Measurements from ENCODE around the gene KCNH3.
"Not testable (repeated sequence)": the region's sequence is repeated elsewhere in the genome, so short reads cannot be mapped to it uniquely, and the experiment has no call there.

The KCNH3 gene

DNA sequence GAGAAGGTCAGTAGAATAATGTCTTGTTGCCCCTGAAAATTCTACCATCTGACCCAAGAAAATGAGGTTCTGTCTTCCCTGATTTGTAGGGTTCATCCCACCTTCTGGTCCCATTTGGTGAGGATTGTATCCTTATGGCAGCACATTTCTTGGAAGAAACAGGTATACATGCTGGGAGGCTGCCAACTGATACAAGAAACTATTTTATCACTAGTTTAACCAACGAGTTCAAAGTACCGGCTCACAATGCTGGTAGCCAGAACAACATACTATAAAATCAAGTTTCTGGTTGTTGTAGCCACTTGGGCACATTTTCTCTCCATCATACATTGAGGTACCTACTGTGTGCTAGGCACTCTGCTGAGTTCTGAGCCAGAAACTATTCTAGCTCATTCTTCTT lies 7.1 kb upstream of the KCNH3 start:
- DNase-seq: no peak

DNA sequence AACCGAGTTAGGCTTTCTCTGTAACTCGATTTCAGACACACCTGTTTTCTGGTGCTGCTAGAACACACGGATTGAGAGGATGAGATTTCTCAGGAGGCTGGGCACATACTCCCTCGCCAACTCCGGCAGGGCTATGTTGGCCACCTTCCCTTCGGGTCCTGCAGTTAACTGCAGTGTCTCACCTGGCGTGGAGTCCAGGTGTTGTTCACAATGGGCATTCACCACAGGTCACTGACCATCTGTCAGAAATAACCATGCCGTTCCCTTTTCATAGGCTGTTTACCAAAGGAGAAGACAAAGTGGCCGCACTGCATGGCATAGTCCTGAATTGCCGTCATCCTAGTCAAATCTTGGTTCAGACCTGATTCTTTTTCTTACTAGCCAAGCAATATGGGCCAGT lies 5.5 kb upstream of the KCNH3 start:
- no peak for DNase-seq

DNA sequence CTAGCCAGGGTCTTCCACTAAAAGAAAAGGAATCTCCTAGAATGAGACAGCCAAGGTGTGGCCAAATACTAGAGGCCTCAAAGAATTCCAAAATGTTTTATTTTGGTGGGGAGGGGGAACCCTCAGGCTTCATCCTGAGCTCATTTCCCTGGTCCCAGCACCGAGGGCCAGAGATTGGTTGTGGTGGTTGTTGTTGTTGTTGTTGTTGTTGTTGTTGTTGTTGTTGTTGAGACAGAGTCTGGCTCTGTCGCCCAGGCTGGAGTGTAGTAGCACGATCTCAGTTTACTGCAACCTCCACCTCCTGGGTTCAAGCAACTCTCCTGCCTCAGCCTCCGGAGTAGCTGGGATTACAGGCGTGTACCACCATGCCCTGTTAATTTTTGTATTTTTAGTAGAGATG lies 4.7 kb upstream of the KCNH3 start:
- DNase-seq: not testable (repeated sequence)

DNA sequence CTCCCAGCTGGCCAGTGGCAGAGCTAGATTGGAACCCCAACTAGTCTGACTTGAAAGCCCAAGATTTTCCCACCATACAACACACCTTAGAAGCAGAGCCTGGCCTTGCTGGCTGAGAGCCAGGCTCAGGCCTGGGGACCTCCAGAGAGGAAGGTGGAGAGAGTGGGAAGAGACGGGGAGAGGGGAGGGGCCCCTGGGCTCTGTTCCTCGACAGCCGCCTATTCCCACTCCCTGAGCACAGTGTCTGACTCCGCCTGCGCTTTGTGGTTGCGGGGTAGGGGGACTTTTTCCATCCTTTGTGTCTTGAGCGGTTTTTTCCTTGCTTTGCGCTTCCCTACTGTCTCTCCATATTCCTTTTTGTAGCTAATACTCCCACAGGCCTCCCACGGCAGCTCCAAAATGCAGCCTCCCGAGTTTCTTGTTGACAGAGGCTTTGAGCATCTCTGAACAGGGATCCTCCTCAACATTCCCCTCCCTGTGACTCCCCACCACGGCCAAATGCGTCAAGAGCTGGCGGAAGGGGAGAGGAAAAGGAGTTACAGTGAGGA lies 4.0 kb upstream of the KCNH3 start:
- no peak for DNase-seq

DNA sequence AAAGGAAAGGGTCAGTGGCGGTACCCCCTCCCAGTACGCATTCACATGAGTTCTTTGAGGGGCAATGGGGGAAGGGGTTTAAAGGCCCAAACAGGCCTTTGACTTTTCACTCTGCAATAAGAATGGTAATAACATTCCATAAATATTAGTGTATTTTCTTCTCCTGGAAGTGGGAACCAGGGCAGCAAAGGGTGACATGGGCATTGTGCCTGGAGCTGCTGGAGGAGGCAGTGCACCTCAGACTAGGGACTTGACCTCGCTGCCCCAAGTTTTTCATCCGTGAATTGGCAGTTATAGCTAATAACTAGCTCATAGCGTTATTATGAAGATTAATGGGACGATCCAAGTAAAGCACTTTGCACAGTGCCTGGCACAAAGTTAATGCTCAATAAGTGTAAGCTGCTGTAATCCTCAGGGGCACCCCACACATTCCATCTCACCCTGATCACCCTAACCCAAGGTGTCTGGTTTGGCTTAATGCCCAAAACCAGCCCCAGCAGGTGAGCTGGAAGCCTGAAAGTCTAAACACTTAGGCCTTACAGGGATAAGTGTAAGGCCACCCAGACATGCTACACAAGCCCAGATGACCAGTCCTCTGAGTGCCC lies 2.8 kb upstream of the KCNH3 start:
- no peak for DNase-seq

DNA sequence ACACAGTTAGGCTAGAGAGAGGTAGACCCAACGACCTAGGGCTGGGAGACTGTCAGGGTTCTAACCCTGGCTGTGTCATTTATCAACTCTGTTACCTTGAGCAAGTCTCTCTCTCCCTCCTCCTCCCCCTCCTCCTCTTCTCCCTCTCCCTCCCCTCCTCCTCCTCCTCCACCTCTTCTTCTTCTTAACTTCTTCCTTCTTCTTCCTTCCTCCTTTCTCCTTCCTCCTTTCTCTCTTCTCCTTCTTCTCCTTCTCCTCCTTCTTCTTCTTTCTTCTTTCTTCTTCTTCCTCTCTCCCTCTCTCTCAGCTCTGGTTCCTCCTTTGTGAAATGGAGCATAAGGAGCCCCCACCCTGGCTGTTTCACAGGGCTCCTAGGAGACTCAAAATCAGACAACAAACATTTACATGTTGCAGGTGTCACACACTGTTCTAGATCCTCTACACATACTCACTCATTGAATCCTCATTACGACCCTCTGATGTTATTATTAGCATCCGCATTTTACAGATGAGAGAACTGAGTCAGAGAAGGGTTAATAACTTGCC lies 2.2 kb upstream of the KCNH3 start:
- DNase-seq: no peak

DNA sequence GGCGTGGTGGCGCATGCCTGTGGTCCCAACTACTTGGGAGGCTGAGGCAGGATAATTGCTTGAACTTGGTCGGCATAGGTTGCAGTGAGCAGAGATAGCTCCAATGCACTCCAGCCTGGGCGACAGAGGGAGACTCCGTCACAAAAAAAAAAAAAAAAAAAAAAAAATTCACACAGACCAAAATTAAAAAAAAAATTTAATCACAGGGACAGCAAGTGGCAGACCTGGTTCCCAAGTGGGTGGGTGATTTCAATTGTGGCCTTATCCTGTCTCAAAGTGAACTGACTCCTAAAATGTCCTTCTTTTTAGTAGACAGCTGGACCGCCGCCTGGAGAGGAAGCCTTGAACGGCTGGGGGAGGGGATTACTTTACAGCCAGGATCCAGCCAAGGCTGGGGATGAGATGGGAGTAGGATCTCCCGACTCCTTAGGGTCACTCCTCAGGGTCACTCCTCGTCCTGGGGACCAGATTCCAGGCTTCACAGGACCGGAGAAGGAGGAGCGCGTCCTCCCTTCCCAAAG lies 1.5 kb upstream of the KCNH3 start:
- no peak for DNase-seq

DNA sequence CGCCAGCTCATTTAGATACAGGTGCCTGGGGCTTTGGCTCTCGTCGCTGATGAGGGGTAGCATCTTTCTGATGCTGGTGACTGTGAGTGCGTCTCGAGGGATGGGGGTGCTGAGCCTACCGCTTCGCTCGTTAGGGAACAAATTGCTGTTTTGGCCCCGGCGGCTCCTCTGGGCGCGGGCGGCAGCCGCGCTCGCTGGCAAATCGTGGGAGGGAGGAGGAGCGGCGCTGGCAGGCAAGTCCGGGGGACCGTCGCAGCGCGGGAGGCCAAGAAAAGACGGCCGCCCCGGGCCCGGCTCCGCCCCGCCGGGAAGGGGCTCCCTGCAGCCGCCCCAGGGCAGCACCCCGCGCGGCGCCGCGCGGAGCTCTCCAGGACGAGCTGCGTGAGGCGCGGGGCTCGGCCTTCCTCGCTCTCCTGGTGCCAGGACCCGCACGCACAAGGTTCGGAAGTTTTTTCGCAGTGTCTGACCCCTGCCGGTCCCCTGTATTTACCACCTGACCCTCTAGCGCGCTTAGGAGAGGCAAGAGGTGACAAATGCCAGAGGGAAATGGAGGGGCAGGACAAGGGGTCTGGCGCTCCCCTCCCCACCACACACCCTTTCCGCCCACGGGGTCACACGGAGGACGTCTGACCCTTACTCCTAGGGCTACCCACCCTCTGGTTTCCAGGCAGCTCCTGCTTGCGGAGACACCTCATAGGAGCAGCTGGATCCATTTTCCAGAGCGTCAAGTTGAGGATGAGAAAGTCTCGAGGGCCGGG lies 899 bp upstream of the KCNH3 start:
- peak in 1 of 2 experiments; percentile 22 for DNase-seq

DNA sequence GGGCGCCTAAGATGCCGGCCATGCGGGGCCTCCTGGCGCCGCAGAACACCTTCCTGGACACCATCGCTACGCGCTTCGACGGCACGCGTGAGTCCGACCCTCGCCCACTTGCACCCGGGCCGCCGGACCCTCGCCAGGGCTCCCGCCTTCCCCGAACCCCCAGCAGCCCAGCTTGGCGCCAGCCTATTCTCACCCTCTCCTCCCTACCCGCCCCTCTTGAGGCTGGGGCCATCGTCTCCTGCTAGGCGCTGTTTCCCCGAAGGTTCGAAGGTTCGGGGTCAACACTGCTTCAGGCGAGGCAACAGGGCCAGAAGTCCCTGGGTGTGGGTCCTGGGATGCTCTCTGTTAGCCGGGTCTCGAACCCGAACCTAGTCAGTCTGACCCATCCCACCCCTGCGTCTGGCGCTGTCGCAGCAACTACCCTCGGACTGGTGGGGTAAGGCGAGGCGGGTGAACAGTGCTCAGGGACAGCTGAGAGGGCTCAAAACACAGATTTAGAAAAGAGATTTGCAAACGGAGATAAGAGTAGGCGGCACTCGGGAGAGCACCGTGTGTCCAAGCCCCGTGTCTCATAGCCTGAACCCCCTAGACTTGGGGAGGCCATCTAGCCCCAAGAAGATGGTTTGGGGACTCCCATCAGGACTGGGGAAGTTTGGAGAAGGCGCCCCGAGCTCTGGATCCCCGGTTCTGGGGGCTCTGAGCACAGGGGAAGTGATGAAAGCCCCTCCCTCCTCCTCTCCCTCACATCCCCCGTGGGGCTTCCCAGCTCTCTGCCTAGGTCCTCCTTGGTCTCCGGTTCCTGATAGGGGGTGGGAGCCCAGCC lies 787 bp downstream of the KCNH3 start:
- no peak for DNase-seq

DNA sequence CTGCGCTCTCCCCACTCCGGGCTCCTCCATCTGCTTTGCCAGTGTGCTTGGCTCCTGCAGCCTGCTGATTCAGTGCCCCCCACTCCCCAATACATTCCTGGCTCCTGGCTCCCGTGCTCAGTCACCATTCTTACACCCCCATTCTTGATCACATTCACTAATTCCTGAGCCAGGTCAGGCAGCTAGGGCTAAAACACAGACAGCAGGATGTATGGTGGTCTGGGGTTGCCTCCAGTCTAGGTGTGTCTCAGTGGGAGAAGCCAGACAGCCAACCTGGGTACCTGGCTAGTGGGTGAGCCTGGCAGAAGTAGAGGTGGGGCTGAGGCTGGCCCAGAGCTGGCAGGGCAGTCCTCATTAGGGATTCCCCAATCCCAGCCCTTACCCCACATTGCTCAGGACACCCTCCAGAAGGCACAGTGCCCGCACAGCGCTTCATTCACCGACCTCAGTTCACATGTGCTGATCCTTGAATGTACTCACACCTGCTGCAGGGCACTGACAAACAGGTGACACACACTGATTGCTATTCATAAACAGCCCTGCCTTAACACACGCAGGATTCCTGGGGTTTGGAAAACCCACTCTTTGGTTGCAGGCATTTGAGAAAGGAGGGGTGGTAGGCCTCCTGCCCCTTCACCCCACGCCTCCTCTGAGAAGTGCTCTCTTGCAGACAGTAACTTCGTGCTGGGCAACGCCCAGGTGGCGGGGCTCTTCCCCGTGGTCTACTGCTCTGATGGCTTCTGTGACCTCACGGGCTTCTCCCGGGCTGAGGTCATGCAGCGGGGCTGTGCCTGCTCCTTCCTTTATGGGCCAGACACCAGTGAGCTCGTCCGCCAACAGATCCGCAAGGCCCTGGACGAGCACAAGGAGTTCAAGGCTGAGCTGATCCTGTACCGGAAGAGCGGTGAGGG lies 1.7 kb downstream of the KCNH3 start:
- DNase-seq: no peak

DNA sequence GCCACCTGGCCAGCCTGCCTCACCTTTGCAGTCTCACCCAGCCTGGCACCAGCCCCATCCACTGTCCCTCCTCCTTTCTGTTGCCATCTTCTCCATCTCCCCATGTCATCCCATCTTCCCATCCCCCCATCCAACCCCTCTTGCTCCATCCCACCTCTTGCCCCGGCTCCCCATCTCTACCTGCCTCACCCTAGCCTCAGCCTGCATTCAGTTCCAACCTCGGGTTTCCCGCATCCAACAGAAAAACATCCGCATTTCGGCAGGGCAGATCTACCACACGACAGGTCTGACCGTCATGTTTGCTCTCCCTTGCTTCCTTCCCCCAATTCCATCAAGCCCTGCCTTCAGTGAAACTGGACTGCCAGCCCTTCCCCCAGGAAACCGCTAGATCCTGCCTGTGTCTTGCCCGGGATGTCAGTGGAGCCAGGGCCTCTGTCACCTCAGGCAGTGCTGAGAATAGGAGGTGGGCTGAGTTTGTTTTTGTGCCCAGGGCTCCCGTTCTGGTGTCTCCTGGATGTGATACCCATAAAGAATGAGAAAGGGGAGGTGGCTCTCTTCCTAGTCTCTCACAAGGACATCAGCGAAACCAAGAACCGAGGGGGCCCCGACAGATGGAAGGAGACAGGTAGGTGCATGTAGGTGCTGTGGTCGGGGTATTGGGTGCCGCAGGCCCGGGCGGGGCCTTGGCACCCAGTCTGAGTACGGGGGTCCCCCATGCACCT lies 2.5 kb downstream of the KCNH3 start:
- no peak for DNase-seq

DNA sequence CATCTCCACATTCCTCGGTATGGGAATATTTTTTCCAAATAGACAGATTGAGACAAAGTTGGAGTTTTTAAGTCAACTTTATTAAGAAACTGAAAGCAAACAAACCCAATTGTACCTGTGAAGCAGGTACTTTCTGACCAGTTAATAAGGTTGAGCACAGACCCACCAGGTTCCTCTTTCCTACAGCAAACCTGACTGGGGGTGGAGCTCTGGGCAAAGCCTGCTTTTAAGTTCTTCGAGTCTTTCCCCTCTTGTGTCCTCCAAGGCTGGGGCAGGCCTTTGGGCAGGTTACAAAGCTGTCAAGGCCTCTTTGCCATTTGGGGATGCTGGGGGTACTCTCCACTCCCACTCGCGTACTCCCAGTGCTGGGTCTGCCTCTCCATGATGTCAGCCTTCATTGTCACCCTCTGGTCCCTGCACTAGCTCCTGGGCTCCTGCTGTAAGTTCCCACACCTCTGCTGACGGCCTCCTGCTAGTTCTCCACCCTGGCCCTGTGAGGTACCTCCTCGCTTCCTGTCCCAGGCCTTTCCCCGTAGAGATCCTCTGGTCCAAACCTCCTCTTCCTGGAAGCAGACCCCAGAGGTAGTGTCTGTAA lies 3.2 kb downstream of the KCNH3 start:
- DNase-seq: no peak

DNA sequence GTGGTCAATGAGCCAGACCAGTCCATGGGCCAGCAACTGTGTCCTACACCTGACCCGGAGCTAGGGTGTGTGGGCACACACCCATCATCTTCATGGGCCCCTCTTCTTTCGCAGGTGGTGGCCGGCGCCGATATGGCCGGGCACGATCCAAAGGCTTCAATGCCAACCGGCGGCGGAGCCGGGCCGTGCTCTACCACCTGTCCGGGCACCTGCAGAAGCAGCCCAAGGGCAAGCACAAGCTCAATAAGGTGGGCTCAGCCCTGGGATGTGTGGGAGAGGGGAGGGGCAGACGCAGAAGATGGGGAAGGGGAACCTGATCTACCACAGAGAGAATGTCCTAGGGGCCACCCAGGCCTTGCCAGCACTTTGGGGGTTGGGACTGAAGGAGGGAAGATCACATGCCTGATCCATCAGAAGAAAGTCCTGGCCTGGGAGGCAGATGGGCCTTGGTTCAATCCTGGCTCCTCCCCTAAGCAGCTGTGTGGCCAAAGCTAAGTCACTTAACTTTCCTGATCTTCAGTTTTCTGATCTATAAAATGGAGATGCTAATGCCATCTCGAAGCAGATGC lies 3.8 kb downstream of the KCNH3 start:
- no peak for DNase-seq

DNA sequence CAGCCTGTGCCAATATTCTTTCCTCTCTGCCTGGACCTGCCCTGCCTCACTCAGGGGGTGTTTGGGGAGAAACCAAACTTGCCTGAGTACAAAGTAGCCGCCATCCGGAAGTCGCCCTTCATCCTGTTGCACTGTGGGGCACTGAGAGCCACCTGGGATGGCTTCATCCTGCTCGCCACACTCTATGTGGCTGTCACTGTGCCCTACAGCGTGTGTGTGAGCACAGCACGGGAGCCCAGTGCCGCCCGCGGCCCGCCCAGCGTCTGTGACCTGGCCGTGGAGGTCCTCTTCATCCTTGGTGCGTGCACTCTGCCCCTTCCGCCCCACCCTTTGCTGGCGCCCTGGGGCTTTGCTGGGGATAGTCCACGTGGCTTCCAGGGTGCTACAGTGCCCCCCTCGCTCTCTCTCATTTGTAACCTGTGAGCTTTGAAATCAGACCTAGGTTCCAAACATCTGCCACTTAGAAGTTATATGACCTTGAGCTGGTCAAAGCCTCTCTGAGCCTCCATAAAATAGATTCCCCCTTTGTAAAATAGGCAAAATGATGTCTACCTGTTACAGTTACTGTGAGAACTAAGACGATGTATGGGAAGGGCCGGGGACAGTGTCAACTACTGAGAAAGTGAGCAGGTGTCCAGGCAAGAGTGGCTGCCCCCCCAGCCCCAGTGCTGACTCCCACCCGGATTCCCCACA lies 4.5 kb downstream of the KCNH3 start:
- no peak for DNase-seq

DNA sequence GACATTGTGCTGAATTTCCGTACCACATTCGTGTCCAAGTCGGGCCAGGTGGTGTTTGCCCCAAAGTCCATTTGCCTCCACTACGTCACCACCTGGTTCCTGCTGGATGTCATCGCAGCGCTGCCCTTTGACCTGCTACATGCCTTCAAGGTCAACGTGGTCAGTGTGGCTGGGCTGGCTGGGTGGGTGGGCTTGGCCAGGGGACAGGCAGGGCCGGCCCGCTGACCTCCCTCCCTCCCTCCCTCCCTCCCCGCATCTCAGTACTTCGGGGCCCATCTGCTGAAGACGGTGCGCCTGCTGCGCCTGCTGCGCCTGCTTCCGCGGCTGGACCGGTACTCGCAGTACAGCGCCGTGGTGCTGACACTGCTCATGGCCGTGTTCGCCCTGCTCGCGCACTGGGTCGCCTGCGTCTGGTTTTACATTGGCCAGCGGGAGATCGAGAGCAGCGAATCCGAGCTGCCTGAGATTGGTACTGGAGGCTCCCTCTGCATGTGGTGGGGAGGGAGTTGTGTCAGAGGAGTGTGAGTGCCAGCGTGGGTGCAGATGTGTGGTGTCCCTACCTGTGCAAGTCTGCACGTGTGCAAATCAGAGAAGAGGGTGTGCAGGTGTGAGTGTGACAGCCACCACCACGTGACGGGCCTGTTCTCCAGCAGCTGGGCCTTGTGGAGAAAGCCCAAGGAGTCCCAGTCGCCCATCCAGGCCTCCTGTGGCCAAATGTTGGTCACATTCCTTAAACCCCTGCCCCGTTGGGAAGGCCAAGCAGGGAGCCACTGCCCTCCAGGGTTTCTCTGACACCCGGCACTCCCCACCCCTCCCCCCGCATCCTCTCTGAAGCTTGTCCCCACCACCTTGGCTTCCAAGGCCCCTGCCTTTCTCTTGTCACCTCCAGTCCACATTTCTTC lies 5.3 kb downstream of the KCNH3 start:
- DNase-seq: no peak

DNA sequence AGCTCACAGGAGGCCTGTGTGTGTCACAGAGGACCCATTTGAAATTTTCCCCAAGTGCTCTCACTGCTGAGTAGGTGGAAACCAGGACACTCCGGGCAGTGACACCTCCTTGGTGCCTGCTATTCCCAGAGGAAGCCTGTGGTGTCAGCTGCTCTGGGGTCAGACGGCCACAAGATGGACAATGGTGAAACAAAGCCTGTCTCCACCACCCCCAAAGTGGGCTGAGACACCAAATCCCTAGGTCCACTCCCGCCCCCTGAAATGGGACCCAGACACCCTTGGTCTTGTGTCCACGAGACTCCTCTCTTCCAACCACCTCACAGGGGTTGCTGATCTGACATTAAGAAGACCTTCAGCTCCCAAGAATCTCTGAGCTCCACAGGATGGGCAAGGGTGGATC lies 7.0 kb downstream of the KCNH3 start:
- DNase-seq: no peak

DNA sequence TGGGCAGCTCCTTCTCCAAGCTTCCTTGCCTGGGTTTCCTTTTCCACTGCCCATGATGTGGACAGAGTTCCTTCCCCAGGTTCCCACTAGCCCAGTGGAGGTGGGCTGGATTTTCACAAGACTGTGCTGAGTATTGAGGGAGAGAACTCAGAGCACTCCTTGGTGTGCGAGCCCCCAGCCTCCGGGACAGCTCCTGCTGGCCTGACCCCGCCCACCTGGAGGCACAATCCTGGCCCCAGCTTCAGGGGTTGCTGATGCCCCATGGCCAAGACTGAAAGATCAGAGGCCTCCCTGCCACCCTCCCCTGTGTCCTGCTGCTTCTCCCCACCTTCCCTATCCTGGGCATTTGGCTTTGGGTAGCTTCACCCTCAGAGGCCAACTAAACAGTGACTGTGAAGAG lies 7.7 kb downstream of the KCNH3 start:
- no peak for DNase-seq

DNA sequence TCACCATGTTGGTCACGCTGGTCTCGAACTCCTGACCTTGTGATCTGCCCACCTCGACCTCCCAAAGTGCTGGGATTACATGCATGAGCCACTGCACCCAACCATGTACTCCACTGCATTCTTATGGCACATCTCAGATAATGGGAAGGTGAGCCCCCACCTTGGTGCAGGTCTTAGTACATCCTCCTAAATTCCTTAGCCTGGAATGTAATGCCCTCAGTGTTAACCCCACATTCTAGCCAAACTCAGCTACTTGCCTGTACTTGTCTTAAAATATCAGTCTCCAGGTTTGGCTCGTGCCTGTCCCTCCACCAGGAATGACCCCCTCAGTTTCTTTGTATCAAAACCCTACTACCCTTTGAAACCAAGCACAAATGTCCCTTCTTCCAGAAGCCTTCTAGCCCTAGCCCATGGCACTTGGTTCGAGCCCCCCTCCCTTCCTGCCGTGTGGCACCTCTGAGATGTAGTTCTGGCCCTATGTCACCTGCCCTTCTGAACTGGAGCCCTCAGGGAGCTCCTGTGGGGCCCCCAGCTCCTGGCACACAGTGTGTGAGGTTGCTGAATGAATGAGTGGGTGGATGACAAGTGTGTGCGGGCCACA lies 8.4 kb downstream of the KCNH3 start:
- no peak for DNase-seq

DNA sequence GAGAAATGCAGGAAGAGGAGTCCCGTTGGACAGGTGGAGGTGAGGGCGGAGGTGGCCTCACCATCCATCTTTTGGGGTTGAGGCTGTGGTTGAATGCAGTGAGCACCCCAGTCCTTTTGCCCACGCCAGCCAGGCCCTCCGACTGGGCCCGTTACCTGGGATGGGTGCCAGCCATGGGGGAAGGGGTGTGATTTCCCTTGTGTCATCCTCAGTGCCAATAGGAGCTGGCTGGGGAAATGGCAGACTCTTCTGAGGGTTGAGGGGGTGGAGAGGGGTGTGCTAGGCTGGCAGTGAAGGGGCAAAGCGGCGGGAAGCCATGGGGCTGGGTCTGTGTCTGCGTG lies 9.6 kb downstream of the KCNH3 start:
- no peak for DNase-seq

Data from SHP77 (cell line).